Thyroid gland (tissue), 4 donors: Measurements from ENCODE around the gene EPB41L4A.

ENCODE experiments used
- POLR2A ChIP-seq, 2 donors: fragments of 450-650 bp; IDR thresholded peaks; one replicate each; pipeline ENCODE4 v1.6.1; 2017; ENCODE audit warnings: antibody characterized with exemption in 2 of 2, mild to moderate bottlenecking in 2 of 2, moderate library complexity in 1 of 2
- TF ChIP-seq, protein P1 (sequence below), 6 experiments: fragments of 200-600 bp in 3 of 6; fragments of 450-650 bp in 3 of 6; sonication (generic) in 3 of 6; IDR thresholded peaks; one replicate each; pipeline ENCODE4 v1.5.1; 2016 to 2019; ENCODE audit warnings: antibody characterized with exemption in 6 of 6, mild to moderate bottlenecking in 2 of 6, inconsistent platforms in 1 of 6, moderate library complexity in 1 of 6

DNA sequence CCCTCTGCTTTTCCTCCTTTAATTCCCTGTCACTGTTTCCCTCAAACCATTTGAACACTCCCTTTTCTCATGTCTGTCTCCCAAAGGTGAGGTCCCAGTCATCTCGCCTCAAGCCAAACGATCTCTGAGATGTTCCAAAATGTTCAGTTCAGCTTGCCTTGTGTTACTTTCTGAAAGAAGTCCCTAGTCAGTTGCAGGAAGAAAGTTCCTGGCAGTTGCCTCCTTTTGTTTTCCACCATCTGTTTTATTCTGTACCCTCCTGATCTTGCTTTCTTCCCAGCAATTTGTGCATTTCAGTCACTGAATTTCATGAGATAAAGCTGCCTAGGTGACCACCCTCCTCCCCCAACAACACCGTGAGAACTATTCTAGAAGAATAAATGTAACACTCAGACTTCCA, 277.5 kb downstream of the EPB41L4A start:
- TF ChIP-seq POLR2A (IDR thresholded peaks at IDR 0.05): no peak
- TF ChIP-seq, protein P1, sequence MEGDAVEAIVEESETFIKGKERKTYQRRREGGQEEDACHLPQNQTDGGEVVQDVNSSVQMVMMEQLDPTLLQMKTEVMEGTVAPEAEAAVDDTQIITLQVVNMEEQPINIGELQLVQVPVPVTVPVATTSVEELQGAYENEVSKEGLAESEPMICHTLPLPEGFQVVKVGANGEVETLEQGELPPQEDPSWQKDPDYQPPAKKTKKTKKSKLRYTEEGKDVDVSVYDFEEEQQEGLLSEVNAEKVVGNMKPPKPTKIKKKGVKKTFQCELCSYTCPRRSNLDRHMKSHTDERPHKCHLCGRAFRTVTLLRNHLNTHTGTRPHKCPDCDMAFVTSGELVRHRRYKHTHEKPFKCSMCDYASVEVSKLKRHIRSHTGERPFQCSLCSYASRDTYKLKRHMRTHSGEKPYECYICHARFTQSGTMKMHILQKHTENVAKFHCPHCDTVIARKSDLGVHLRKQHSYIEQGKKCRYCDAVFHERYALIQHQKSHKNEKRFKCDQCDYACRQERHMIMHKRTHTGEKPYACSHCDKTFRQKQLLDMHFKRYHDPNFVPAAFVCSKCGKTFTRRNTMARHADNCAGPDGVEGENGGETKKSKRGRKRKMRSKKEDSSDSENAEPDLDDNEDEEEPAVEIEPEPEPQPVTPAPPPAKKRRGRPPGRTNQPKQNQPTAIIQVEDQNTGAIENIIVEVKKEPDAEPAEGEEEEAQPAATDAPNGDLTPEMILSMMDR (IDR thresholded peaks at IDR 0.05): no peak
